ENCODE measurements around the gene SDHD. TPM values are rescaled to one million over a fixed set of nuclear protein-coding genes. Genes with fewer than 3 reads are reported as not detected.
"Not testable (repeated sequence)": the region's sequence is repeated elsewhere in the genome, so short reads cannot be mapped to it uniquely, and the experiment has no call there.

The SDHD gene
- total RNA-seq, 2 experiments from 2014 or later = 87.2 to 93.8 TPM

GRCh38 chr11:112073941-112074811, 12.5 kb upstream of the SDHD start, which contains the start of the genes NKAPD1 and PIH1D2:
Gene NKAPD1 (plus strand): TSS chr11:112074299. CDS start chr11:112075575, 1,276 bp downstream.
Gene PIH1D2 (minus strand): TSS chr11:112074017. CDS start chr11:112073174, 843 bp downstream.
- Mint-ChIP-seq H3K27ac (peak within 1 kb of the TSS; percentile 95), H3K9me3 (no peaks in the 10 kb centered on the region)
- peak; percentile 79 for ATAC-seq (ENCODE audit: low read depth)

GRCh38 chr11:112082729-112083128, 3.9 kb upstream of the SDHD start:
- DNase-seq = no peak
- POLR2A ChIA-PET = interaction anchor here (1.3 kb wide), 1 partner anchor 8 kb away, joined by 5 read pairs; no protein-coding TSS in a partner anchor
- peaks cover 29% of the 10 kb centered on the region for H3K36me3 Mint-ChIP-seq

More at GRCh38 chr11:112073941-112074811, 12.5 kb upstream of the SDHD start, which contains the start of the genes NKAPD1 and PIH1D2:
- peaks cover 8% of the 10 kb centered on the region for H3K36me3 Mint-ChIP-seq
- peak within 1 kb of the TSS; percentile 93 for H3K4me3 Mint-ChIP-seq
- DNase-seq = peak; percentile 78
- POLR2A ChIA-PET = interaction anchor here (0.8 to 1.4 kb wide), 4 partner anchors 9 to 148 kb away, joined by 3 to 7 read pairs (median 5); partner anchors contain the start of genes SDHD and TIMM8B
- H3K4me1 Mint-ChIP-seq = peaks cover 22% of the 10 kb centered on the region
- peaks cover 14% of the 10 kb centered on the region for H3K27me3 Mint-ChIP-seq

DNA sequence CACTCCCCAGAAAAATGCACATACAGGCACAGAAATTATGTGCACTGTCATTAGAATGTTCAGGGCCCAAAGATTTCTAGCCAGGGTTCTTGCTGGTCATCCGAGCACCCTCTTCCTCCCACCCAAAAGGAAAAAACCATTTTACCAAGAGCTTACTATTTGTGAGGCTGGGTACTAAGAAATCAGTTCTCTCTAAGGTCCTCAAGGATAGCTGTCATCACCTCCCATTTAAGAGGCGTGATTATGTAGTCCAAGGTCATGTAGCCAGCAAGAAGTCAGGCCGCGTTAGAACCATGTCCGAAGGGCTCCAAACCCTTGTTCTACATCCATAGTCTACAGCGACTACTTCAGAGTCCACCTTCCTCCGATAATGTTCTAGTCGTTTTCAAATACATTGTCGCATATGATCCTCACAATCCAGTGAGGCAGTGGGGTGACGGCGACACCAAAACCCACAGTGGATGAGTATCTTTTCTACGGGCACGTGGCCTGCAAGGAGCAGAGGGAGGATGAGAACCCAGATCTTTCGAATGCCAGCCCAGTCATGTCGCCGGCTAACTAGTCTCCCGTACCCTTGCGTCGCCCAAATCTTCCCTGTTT, 751 bp upstream of the SDHD start:
- Mint-ChIP-seq H3K4me1 (peaks cover 45% of the 10 kb centered on the region), H3K36me3 (peaks cover 42% of the 10 kb centered on the region), H3K4me3 (peak overlapping the region; percentile 97), H3K9me3 (no peaks in the 10 kb centered on the region), H3K27me3 (no peaks in the 10 kb centered on the region), H3K27ac (peak overlapping the region; percentile 91)
- ATAC-seq (ENCODE audit: low read depth) = peak; percentile 52
- DNase-seq = no peak
- POLR2A ChIA-PET = interaction anchor here (0.5 to 2.0 kb wide), 7 partner anchors 9 to 215 kb away, joined by 3 to 8 read pairs (median 4); partner anchors contain the start of genes ALG9, NKAPD1, PIH1D2 and PTS

More at GRCh38 chr11:112082729-112083128, 3.9 kb upstream of the SDHD start:
- ATAC-seq (ENCODE audit: low read depth) = no peak
- H3K4me3 Mint-ChIP-seq = no peak overlapping the region
- H3K27me3 Mint-ChIP-seq = no peaks in the 10 kb centered on the region
- H3K9me3 Mint-ChIP-seq = no peaks in the 10 kb centered on the region
- H3K27ac Mint-ChIP-seq = peak overlapping the region; percentile 5
- peaks cover 28% of the 10 kb centered on the region for H3K4me1 Mint-ChIP-seq

DNA sequence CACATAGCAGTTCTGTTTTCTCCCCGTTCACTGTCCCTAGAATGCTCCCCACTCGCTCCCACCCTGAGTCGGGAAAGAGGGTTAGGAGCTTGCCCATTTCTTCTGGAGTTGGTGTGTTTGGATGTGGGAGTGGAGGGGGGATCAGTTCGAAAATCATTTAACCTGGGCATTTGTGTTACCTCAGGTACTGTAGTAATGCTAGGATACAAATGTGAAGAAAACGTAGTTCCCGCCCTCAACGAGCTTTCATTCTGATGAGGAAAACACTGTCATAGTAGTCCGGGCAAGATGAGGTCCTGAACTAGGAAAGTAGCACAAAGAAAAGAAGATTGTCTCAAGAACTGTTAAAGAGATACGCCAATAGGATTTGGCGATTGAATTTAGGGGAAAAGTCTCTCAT, 539 bp downstream of the SDHD start:
- Mint-ChIP-seq H3K4me1 (peaks cover 44% of the 10 kb centered on the region), H3K27ac (peak overlapping the region; percentile 91), H3K27me3 (no peaks in the 10 kb centered on the region), H3K9me3 (no peaks in the 10 kb centered on the region), H3K4me3 (peak overlapping the region; percentile 97), H3K36me3 (peaks cover 52% of the 10 kb centered on the region)
- POLR2A ChIA-PET = interaction anchor here (0.5 to 2.0 kb wide), 7 partner anchors 10 to 216 kb away, joined by 3 to 8 read pairs (median 4); partner anchors contain the start of genes ALG9, NKAPD1 and PIH1D2
- ATAC-seq (ENCODE audit: low read depth) (no peak), DNase-seq (no peak)

- H3K4me3 Mint-ChIP-seq; ATAC-seq (ENCODE audit: low read depth); DNase-seq; POLR2A ChIA-PET; H3K27ac Mint-ChIP-seq; H3K27me3 Mint-ChIP-seq; H3K9me3 Mint-ChIP-seq; H3K4me1 Mint-ChIP-seq: not testable (repeated sequence)
- peaks cover 31% of the 10 kb centered on the region for H3K36me3 Mint-ChIP-seq
Observed at GRCh38 chr11:112095302-112095701, 8.6 kb downstream of the SDHD start.

- peaks cover 26% of the 10 kb centered on the region for H3K36me3 Mint-ChIP-seq
- no peak for DNase-seq
Observed at GRCh38 chr11:112096194-112096593, 9.5 kb downstream of the SDHD start.

GRCh38 chr11:112097734-112098528, 11.3 kb downstream of the SDHD start:
- DNase-seq (no peak), ATAC-seq (ENCODE audit: low read depth) (no peak)
- Mint-ChIP-seq H3K4me1 (no peaks in the 10 kb centered on the region), H3K27ac (no peak overlapping the region), H3K36me3 (peaks cover 14% of the 10 kb centered on the region), H3K9me3 (no peaks in the 10 kb centered on the region), H3K4me3 (no peak overlapping the region), H3K27me3 (no peaks in the 10 kb centered on the region)
- POLR2A ChIA-PET = interaction anchor here (1.2 kb wide), 1 partner anchor 11 kb away, joined by 4 read pairs; no protein-coding TSS in a partner anchor

More at GRCh38 chr11:112096194-112096593, 9.5 kb downstream of the SDHD start:
- POLR2A ChIA-PET = no interaction called here
- peaks cover 4% of the 10 kb centered on the region for H3K4me1 Mint-ChIP-seq
- H3K27me3 Mint-ChIP-seq = no peaks in the 10 kb centered on the region
- ATAC-seq (ENCODE audit: low read depth) = no peak
- H3K4me3 Mint-ChIP-seq = no peak overlapping the region
- no peak overlapping the region for H3K27ac Mint-ChIP-seq
- no peaks in the 10 kb centered on the region for H3K9me3 Mint-ChIP-seq

- Mint-ChIP-seq H3K4me1 (no peaks in the 10 kb centered on the region), H3K27ac (no peak overlapping the region), H3K9me3 (no peaks in the 10 kb centered on the region), H3K4me3 (no peak overlapping the region), H3K36me3 (peaks cover 10% of the 10 kb centered on the region), H3K27me3 (no peaks in the 10 kb centered on the region)
- ATAC-seq (ENCODE audit: low read depth) (no peak), DNase-seq (no peak)
- POLR2A ChIA-PET = no interaction called here
Observed at GRCh38 chr11:112100462-112100861, 13.8 kb downstream of the SDHD start.

- POLR2A ChIA-PET = no interaction called here
Observed at GRCh38 chr11:112103446-112103845, 16.8 kb downstream of the SDHD start.

GRCh38 chr11:112106070-112106469, 19.4 kb downstream of the SDHD start:
- H3K4me3 Mint-ChIP-seq = no peak overlapping the region
- no peaks in the 10 kb centered on the region for H3K36me3 Mint-ChIP-seq
- no peaks in the 10 kb centered on the region for H3K27me3 Mint-ChIP-seq
- no peak for DNase-seq
- POLR2A ChIA-PET = no interaction called here
- ATAC-seq (ENCODE audit: low read depth) = no peak
- no peaks in the 10 kb centered on the region for H3K4me1 Mint-ChIP-seq
- H3K27ac Mint-ChIP-seq = no peak overlapping the region
- H3K9me3 Mint-ChIP-seq = no peaks in the 10 kb centered on the region

More at GRCh38 chr11:112103446-112103845, 16.8 kb downstream of the SDHD start:
- no peak for DNase-seq
- no peak overlapping the region for H3K27ac Mint-ChIP-seq
- ATAC-seq (ENCODE audit: low read depth) = no peak
- no peak overlapping the region for H3K4me3 Mint-ChIP-seq
- H3K4me1 Mint-ChIP-seq = no peaks in the 10 kb centered on the region
- H3K36me3 Mint-ChIP-seq = no peaks in the 10 kb centered on the region
- H3K27me3 Mint-ChIP-seq = no peaks in the 10 kb centered on the region
- H3K9me3 Mint-ChIP-seq = no peaks in the 10 kb centered on the region

- Mint-ChIP-seq H3K36me3 (peaks cover 6% of the 10 kb centered on the region), H3K9me3 (no peaks in the 10 kb centered on the region), H3K4me1 (peaks cover 21% of the 10 kb centered on the region), H3K27me3 (no peaks in the 10 kb centered on the region), H3K4me3 (no peak overlapping the region), H3K27ac (no peak overlapping the region)
- POLR2A ChIA-PET = no interaction called here
- DNase-seq (no peak), ATAC-seq (ENCODE audit: low read depth) (no peak)
Observed at GRCh38 chr11:112113539-112114457, 27.1 kb downstream of the SDHD start.

DNA sequence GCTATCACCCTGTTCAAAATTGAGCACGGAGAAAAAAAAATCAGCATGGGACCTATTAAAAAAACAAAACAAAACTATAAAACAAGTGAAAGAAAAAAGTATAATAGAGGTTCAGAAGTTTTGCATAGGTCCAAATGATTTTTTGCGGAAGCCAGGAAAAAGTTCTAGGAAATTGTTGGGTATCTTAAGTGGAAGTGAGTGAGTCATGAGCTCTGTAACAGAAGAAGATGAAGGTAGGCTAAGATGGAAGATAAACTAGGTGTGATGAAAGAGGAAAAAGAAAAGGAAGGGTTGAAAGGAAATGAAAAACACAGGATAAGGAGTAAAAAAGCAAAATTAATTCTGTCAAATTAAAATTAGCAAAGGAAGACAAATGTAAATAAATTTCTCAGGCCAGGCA, 27.8 kb downstream of the SDHD start:
- no peaks in the 10 kb centered on the region for H3K27me3 Mint-ChIP-seq
- H3K27ac Mint-ChIP-seq = no peak overlapping the region
- peaks cover 21% of the 10 kb centered on the region for H3K4me1 Mint-ChIP-seq
- DNase-seq = no peak
- peaks cover 7% of the 10 kb centered on the region for H3K36me3 Mint-ChIP-seq
- ATAC-seq (ENCODE audit: low read depth) = no peak
- no peak overlapping the region for H3K4me3 Mint-ChIP-seq
- POLR2A ChIA-PET = no interaction called here
- no peaks in the 10 kb centered on the region for H3K9me3 Mint-ChIP-seq
